ENCODE results near the gene TKTL1. TPM values are rescaled to one million over a fixed set of nuclear protein-coding genes. Genes with fewer than 3 reads are reported as not detected.

TKTL1 gene
- total and polyA plus RNA-seq, 2 of the 4 experiments (the other 2 are of a cell fraction): not detected

- WGBS, 2 experiments (ENCODE audit: extremely low coverage in 2 of 2, insufficient read length in 1 of 2): 57% methylated on average over 5 of the region's 10 CpGs; no CpG with 5 or more reads in 1 of the 2 experiments
- BruUV-seq (replicated peaks): no TSS peak
- POLR2A ChIA-PET (ENCODE audit: unreplicated experiment): no interaction called here
- Histone ChIP-seq H3K18ac (ENCODE audit: low read depth, low read length) (no peak overlapping the region), H3K23ac (ENCODE audit: low read depth, low read length) (no peak overlapping the region), H4K5ac (ENCODE audit: low read depth, low read length) (no peak overlapping the region), H3K4me2 (ENCODE audit: low read depth, low read length) (no peak overlapping the region), H2BK120ac (ENCODE audit: low read depth, low read length) (no peak overlapping the region), H3K9me1 (ENCODE audit: insufficient read depth, low read length) (no peaks in the 10 kb centered on the region; the same call in 1 of the 2 replicates), H3K36me3 (ENCODE audit: control insufficient read depth, insufficient read depth, low read length) (no peaks in the 10 kb centered on the region), H3K27ac (ENCODE audit: insufficient read depth, low read length) (no peak overlapping the region), H2AFZ (replicated peaks; ENCODE audit: low read length, poor library complexity) (no peak overlapping the region), H2BK15ac (ENCODE audit: low read depth, low read length) (no peak overlapping the region), H3K56ac (ENCODE audit: extremely low read depth, insufficient read depth, low read length) (no peak overlapping the region), H3K9me3 (ENCODE audit: control insufficient read depth, insufficient read depth, low read length) (no peaks in the 10 kb centered on the region), H3K79me1 (ENCODE audit: low read depth in 1 of 2, low read length in 2 of 2) (no peaks in the 10 kb centered on the region), H2BK5ac (ENCODE audit: low read depth, low read length, poor library complexity, severe bottlenecking) (no peak overlapping the region), H3K9ac (ENCODE audit: low read depth, low read length) (no peak overlapping the region), H2AK5ac (ENCODE audit: low read depth, low read length) (no peak overlapping the region), H2BK20ac (ENCODE audit: low read depth, low read length) (no peak overlapping the region), H4K91ac (ENCODE audit: insufficient read depth, low read depth, low read length) (no peak overlapping the region), H3K14ac (replicated peaks; ENCODE audit: low read depth, low read length) (no peak overlapping the region), H3K4me3 (ENCODE audit: insufficient read depth, low read depth, low read length) (no peak overlapping the region), H4K20me1 (ENCODE audit: insufficient read depth, low read length) (no peaks in the 10 kb centered on the region), H3K27me3 (ENCODE audit: control insufficient read depth, insufficient read depth, low read length) (peaks cover 2% of the 10 kb centered on the region), H2AK9ac (replicated peaks; ENCODE audit: low read depth, low read length, poor library complexity) (no peak overlapping the region), H3K4me1 (ENCODE audit: control insufficient read depth, insufficient read depth, low read length) (no peaks in the 10 kb centered on the region), H3K4ac (ENCODE audit: low read depth, low read length) (no peak overlapping the region), H4K8ac (ENCODE audit: low read depth in 2 of 2, low read length in 2 of 2) (no peak overlapping the region)
- no peak for TF ChIP-seq ELK1 (IDR thresholded peaks at IDR 0.05; ENCODE audit: borderline replicate concordance, low read depth, low read length)
- TF ChIP-seq USF2 (IDR thresholded peaks at IDR 0.05; ENCODE audit: low read depth, low read length): no peak
- TF ChIP-seq CTCF (conservative IDR thresholded peaks at IDR 0.05; ENCODE audit: low read depth, low read length): no peak
- TF ChIP-seq RAD21 (IDR thresholded peaks at IDR 0.05; ENCODE audit: low read length): no peak
- TF ChIP-seq SMC3 (IDR thresholded peaks at IDR 0.05; ENCODE audit: low read depth, low read length): no peak
- TF ChIP-seq POLR2A (IDR thresholded peaks at IDR 0.05; ENCODE audit: low read depth, low read length): no peak
- TF ChIP-seq NFE2L2 (IDR thresholded peaks at IDR 0.05; ENCODE audit: low read depth, low read length): no peak
- TF ChIP-seq RFX5 (IDR thresholded peaks at IDR 0.05; ENCODE audit: low read depth, low read length): no peak
- TF ChIP-seq MAFK (IDR thresholded peaks at IDR 0.05; ENCODE audit: low read depth, low read length): no peak
- no peak for TF ChIP-seq CEBPB (IDR thresholded peaks at IDR 0.05; ENCODE audit: low read depth, low read length)
- TF ChIP-seq FOS (IDR thresholded peaks at IDR 0.05; ENCODE audit: low read depth, low read length): no peak
- no peak for TF ChIP-seq BHLHE40 (IDR thresholded peaks at IDR 0.05; ENCODE audit: low read depth, low read length)
- no peak for TF ChIP-seq RCOR1 (IDR thresholded peaks at IDR 0.05; ENCODE audit: insufficient replicate concordance, low read length)
- TF ChIP-seq CHD1 (IDR thresholded peaks at IDR 0.05; ENCODE audit: low read depth, low read length): no peak
- CTCF ChIA-PET: no interaction called here
- ATAC-seq (ENCODE audit: low read depth): no peak
- dilution Hi-C loops (cut with HindIII; ENCODE audit: low sequenced_read_pairs, unreplicated experiment): no loop called here
- in situ Hi-C loops (cut with MboI; ENCODE audit: low sequenced_read_pairs): no loop called here
- DNase-seq: no peak
- intact Hi-C loops (cut with micrococcal nuclease): no loop called here
Measured at GRCh38 chrX:154304846-154305245, 9.3 kb downstream of the TKTL1 start.
